ENCODE data around the gene NQO2. TPM values are rescaled to one million over a fixed set of nuclear protein-coding genes. Genes with fewer than 3 reads are reported as not detected.

The NQO2 gene
- total and polyA plus RNA-seq, 11 donors: 37.0 to 85.4 (median 62.8) TPM

DNA sequence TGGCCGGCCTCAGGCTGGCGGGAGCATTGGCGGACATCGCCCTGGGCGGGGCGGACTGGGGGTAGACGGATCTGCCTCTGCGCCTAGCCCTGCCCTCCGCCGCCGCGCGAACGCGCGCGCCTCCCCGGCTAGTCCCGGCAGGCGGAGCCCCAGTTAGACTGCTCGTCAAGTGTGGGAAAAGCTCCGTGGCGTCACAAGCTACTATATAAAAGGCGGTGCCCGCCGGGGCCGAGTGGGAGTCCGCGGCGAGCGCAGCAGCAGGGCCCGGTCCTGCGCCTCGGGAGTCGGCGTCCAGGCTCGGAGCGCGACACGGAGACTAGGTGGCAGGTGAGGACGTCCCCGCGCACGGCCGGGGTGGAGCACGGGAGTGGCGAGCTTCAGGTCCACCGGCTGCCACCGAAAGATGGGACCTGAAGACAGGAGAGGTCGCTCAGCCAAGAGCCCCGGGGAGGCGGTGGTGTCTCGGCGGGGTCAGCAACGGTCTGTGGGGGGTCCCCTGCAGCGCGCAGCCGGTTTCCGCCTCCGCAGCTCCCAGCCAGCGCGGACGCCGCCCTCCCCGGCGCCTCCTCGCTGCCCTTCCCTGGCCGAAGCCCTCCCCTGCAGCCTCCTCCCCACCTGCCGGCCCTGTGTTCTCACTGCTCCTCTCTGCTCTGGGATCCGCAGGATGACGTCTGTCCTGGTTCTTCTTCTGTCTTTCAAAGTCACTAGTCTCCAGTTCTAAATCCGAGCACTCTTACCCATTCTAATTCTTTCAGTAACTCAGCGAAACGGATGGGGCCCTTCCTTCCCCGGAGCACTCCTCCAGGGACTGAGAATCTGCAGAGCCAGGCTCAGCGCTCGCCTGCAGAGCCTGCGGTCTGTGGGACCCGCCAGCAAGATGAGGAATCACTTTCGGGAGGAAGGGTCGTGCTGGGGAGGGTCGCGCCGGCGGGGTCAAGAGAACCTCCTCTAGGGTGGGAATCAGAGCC, 64.3 kb downstream of the NQO2 start:
- WGBS, 4 donors: 0 to 1% (median 0%) methylated on average over 58 to 85 of the region's 85 CpGs
- no peaks in the 10 kb centered on the region for H3K27me3 ChIP-seq
- intact Hi-C loops (cut with DNase I): loop anchor here in 2 of 10 donors (5.0 to 10.0 kb wide), 2 partner anchors 222 to 299 kb away; partner anchors contain the start of genes SERPINB1 (in 1 of the 2) and WRNIP1 (in 1 of the 2)
- H3K9me3 ChIP-seq: no peaks in the 10 kb centered on the region
- H3K27ac ChIP-seq: peak overlapping the region; percentile 86 to 99 (median 96)
- H3K36me3 ChIP-seq: no peaks in the 10 kb centered on the region
- DNase-seq (peak; percentile 96 to 98 (median 98)), ATAC-seq (peak; percentile 88 to 95 (median 94))
- TF ChIP-seq POLR2A (IDR thresholded peaks at IDR 0.05): peak; percentile 39 to 99
- TF ChIP-seq, protein P1, sequence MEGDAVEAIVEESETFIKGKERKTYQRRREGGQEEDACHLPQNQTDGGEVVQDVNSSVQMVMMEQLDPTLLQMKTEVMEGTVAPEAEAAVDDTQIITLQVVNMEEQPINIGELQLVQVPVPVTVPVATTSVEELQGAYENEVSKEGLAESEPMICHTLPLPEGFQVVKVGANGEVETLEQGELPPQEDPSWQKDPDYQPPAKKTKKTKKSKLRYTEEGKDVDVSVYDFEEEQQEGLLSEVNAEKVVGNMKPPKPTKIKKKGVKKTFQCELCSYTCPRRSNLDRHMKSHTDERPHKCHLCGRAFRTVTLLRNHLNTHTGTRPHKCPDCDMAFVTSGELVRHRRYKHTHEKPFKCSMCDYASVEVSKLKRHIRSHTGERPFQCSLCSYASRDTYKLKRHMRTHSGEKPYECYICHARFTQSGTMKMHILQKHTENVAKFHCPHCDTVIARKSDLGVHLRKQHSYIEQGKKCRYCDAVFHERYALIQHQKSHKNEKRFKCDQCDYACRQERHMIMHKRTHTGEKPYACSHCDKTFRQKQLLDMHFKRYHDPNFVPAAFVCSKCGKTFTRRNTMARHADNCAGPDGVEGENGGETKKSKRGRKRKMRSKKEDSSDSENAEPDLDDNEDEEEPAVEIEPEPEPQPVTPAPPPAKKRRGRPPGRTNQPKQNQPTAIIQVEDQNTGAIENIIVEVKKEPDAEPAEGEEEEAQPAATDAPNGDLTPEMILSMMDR (IDR thresholded peaks at IDR 0.05): peak in 7 of 12 donors; percentile 3 to 45 (median 22)
- H3K4me1 ChIP-seq: peaks cover 0 to 29% (median 15%) of the 10 kb centered on the region in 12 donors
- H3K4me3 ChIP-seq: peak overlapping the region; percentile 64 to 98 (median 86)

DNA sequence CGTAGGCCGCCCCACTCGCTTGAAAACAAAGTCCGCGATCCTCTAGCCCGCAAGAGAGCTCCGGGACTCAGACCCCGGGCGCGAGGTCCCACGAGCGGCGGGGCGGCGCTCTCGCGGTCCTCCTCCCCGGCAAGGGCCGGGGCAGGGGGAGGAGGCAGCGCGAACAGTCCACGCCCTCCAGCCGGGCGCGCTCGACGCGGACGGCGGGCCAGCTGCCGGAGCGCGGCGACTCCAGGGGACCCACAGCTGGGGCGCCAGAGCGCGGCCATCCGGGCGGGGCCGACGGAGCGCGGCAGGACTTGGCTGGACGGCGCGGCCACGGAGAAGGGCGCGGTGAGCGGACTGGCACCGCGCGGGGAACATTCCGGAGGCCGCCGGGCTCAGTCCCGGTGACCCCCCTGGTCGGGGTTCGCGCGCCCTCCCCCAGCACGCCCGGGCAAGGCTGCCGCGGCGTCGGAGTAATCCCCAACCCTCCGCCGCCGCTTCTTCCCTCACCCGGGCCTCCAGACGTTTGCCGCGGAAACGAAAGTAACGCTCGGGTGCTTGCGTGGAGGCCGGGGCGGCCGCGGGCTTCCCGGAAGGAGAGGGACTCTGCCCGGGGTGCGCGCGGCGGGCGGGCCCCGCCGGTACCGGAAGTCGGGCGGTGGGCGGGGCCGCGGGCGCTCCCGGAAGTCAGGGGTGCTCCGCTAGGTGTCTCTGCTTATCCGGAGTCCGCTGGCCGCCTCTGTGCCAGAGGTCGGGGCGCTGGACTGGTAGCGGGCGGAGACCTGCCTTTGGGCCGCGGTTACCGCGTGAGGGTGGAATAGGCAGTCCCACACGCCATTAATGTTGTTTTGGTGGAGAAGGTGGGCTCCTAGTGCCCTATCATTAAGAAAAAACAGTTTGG, 68.9 kb downstream of the NQO2 start, which contains the start of gene RIPK1:
Gene RIPK1 (plus strand): TSS at position 166 of the 886 bp plus-strand sequence. CDS start 8,330 bp downstream, outside the sequence.
- peak; percentile 87 to 92 (median 90) for ATAC-seq
- intact Hi-C loops (cut with DNase I): loop anchor here in 1 of 10 donors (10.0 kb wide), 1 partner anchor 304 kb away; the partner anchor contains the start of gene WRNIP1
- Histone ChIP-seq H3K9me3 (no peaks in the 10 kb centered on the region), H3K27me3 (no peaks in the 10 kb centered on the region), H3K36me3 (peaks cover 0 to 32% (median 0%) of the 10 kb centered on the region in 9 donors), H3K27ac (peak within 1 kb of the TSS; percentile 99 to 100 (median 100)), H3K4me3 (peak within 1 kb of the TSS; percentile 82 to 100 (median 98)), H3K4me1 (peaks cover 5 to 55% (median 33%) of the 10 kb centered on the region in 12 donors)
- peak; percentile 95 to 97 (median 96) for DNase-seq
- peak; percentile 50 to 87 for TF ChIP-seq POLR2A (IDR thresholded peaks at IDR 0.05)
- TF ChIP-seq, protein P1 (IDR thresholded peaks at IDR 0.05): peak in 9 of 12 donors; percentile 5 to 60 (median 41)
- 0 to 1% (median 0%) methylated on average over 31 to 112 of the region's 112 CpGs for WGBS, 4 donors

Other genes starting within 250 kb of the NQO2 start
- gene MYLK4, start 249.0 kb upstream of the NQO2 start, total RNA-seq: 1 to 10 TPM in 3 of 9 donors, under 1 TPM in 6; 0.28 to 1.6 (median 0.80) TPM
- under 1 TPM; 0.14 to 0.38 TPM for gene MYLK4, start 249.0 kb upstream of the NQO2 start, polyA plus RNA-seq
- gene WRNIP1, start 234.5 kb upstream of the NQO2 start, total RNA-seq: 10 to 100 TPM; 32.1 to 64.1 (median 34.7) TPM
- gene WRNIP1, start 234.5 kb upstream of the NQO2 start, polyA plus RNA-seq: 10 to 100 TPM; 32.7 to 39.0 TPM
- 10 to 100 TPM; 15.6 to 55.6 (median 23.0) TPM for gene SERPINB1, start 158.0 kb upstream of the NQO2 start, total RNA-seq
- gene SERPINB1, start 158.0 kb upstream of the NQO2 start, polyA plus RNA-seq: 10 to 100 TPM; 15.4 to 20.4 TPM
- gene SERPINB9, start 96.6 kb upstream of the NQO2 start, total RNA-seq: 10 to 100 TPM in 1 of 9 donors, 1 to 10 TPM in 8; 2.1 to 16.7 (median 5.4) TPM
- gene SERPINB9, start 96.6 kb upstream of the NQO2 start, polyA plus RNA-seq: 1 to 10 TPM; 2.1 to 2.7 TPM
- 100 to 1,000 TPM; 168 to 246 (median 188) TPM for gene SERPINB6, start 28.3 kb upstream of the NQO2 start, total RNA-seq
- 100 to 1,000 TPM; 146 to 157 TPM for gene SERPINB6, start 28.3 kb upstream of the NQO2 start, polyA plus RNA-seq
- 10 to 100 TPM in 3 of 9 donors, 1 to 10 TPM in 6; 5.3 to 16.3 (median 7.1) TPM for gene RIPK1, start 68.6 kb downstream of the NQO2 start, total RNA-seq
- gene RIPK1, start 68.6 kb downstream of the NQO2 start, polyA plus RNA-seq: 1 to 10 TPM; 5.5 to 8.0 TPM
- gene BPHL, start 118.8 kb downstream of the NQO2 start, total RNA-seq: 10 to 100 TPM; 11.5 to 38.2 (median 17.2) TPM
- gene BPHL, start 118.8 kb downstream of the NQO2 start, polyA plus RNA-seq: 10 to 100 TPM in 1 of 2 donors, 1 to 10 TPM in 1; 4.8 to 13.3 TPM
- 10 to 100 TPM; 12.7 to 61.7 (median 26.0) TPM for gene TUBB2A, start 157.7 kb downstream of the NQO2 start, total RNA-seq
- 10 to 100 TPM; 14.3 to 58.1 TPM for gene TUBB2A, start 157.7 kb downstream of the NQO2 start, polyA plus RNA-seq
- gene TUBB2B, start 227.8 kb downstream of the NQO2 start, total RNA-seq: 1 to 10 TPM in 8 of 9 donors, under 1 TPM in 1; 0.90 to 3.4 (median 1.5) TPM
- 1 to 10 TPM; 1.1 to 2.8 TPM for gene TUBB2B, start 227.8 kb downstream of the NQO2 start, polyA plus RNA-seq

Data from heart left ventricle (tissue), 16 donors.